DOHH2 (cell line): ENCODE results near the gene ADIPOR2.

Source experiments
- H3F3A ChIP-seq: fragments of 200-600 bp; sonication (generic), shearing (Covaris generic); 2 replicates; pipeline ENCODE4 v1.6.0; 2016; ENCODE audit warnings: antibody characterized with exemption, mild to moderate bottlenecking; ENCODE audit not compliant: control insufficient read depth, insufficient read depth
- H3K27ac ChIP-seq: fragments of 200-600 bp; sonication (generic); 2 replicates; pipeline ENCODE4 v1.5.1; 2014; ENCODE audit warnings: low read depth, mild to moderate bottlenecking, low read length, moderate library complexity
- H3K27me3 ChIP-seq: fragments of 200-600 bp; sonication (generic); 2 replicates; pipeline ENCODE4 v1.6.1; 2014; ENCODE audit warnings: mild to moderate bottlenecking, low read length, mixed read lengths; ENCODE audit not compliant: control insufficient read depth
- H3K36me3 ChIP-seq: fragments of 200-600 bp; sonication (generic); 2 replicates; pipeline ENCODE4 v1.6.1; 2014; ENCODE audit warnings: mild to moderate bottlenecking, low read length, moderate library complexity, mixed read lengths; ENCODE audit not compliant: control insufficient read depth
- H3K4me1 ChIP-seq: fragments of 200-600 bp; sonication (generic); 2 replicates; pipeline ENCODE4 v1.6.1; 2014; ENCODE audit warnings: mild to moderate bottlenecking, low read length, mixed read lengths; ENCODE audit not compliant: control insufficient read depth
- H3K4me2 ChIP-seq: fragments of 200-600 bp; sonication (generic); 2 replicates; pipeline ENCODE4 v1.6.0; 2014; ENCODE audit warnings: mild to moderate bottlenecking, low read length, moderate library complexity
- H3K4me3 ChIP-seq: fragments of 200-600 bp; sonication (generic); 2 replicates; pipeline ENCODE4 v1.5.1; 2014; ENCODE audit warnings: mild to moderate bottlenecking, low read length, mixed read lengths
- H3K79me2 ChIP-seq: fragments of 200-600 bp; sonication (generic); 2 replicates; pipeline ENCODE4 v1.6.1; 2014; ENCODE audit warnings: mild to moderate bottlenecking, low read length, mixed read lengths; ENCODE audit not compliant: control insufficient read depth
- H3K9me2 ChIP-seq: fragments of 200-600 bp; sonication (generic); replicated peaks from 2 replicates; pipeline ENCODE4 v1.6.1; 2014; ENCODE audit warnings: mild to moderate bottlenecking, low read length, mixed read lengths; ENCODE audit not compliant: control insufficient read depth
- H3K9me3 ChIP-seq: fragments of 200-600 bp; sonication (generic); 2 replicates; pipeline ENCODE4 v1.6.1; 2014; ENCODE audit warnings: antibody characterized with exemption, low read length, mixed read lengths; ENCODE audit not compliant: control insufficient read depth, insufficient read depth
- H4K20me1 ChIP-seq: fragments of 200-600 bp; sonication (generic); 2 replicates; pipeline ENCODE4 v1.6.0; 2014; ENCODE audit warnings: low read depth, mild to moderate bottlenecking, antibody characterized with exemption, low read length, moderate library complexity; ENCODE audit not compliant: control insufficient read depth, insufficient read depth
- CTCF ChIP-seq: fragments of 200-600 bp; sonication (generic); IDR thresholded peaks from one replicate; pipeline ENCODE4 v1.5.1; 2014; ENCODE audit warnings: antibody characterized with exemption, mild to moderate bottlenecking, low read depth, low read length; ENCODE audit not compliant: poor library complexity, severe bottlenecking
- EZH2phosphoT487 ChIP-seq: fragments of 200-600 bp; sonication (generic); IDR thresholded peaks from 2 replicates; pipeline ENCODE4 v1.6.1; 2017; ENCODE audit warnings: borderline replicate concordance, mild to moderate bottlenecking, antibody characterized with exemption, low read length, moderate library complexity, mixed read lengths

The ADIPOR2 gene

GRCh38 chr12:1719139-1719538 lies 28.3 kb downstream of the ADIPOR2 start:
- H3F3A ChIP-seq, result peaks cover 4% of the 10 kb centered on the region; the same call in 1 of the 2 replicates
- peaks cover 8% of the 10 kb centered on the region for H4K20me1 ChIP-seq
- H3K4me3 ChIP-seq, result no peak overlapping the region
- no peaks in the 10 kb centered on the region for H3K27me3 ChIP-seq
- H3K4me2 ChIP-seq, result no peak overlapping the region
- no peaks in the 10 kb centered on the region for H3K9me3 ChIP-seq
- TF ChIP-seq EZH2phosphoT487, result no peak
- no peak for TF ChIP-seq CTCF
- H3K79me2 ChIP-seq, result peaks cover 97% of the 10 kb centered on the region
- peaks cover 17% of the 10 kb centered on the region for H3K36me3 ChIP-seq
- no peak overlapping the region for H3K27ac ChIP-seq
- peaks cover 14% of the 10 kb centered on the region for H3K4me1 ChIP-seq
- no peaks in the 10 kb centered on the region for H3K9me2 ChIP-seq

- no peak overlapping the region for H3K4me3 ChIP-seq
- H3K27me3 ChIP-seq, result no peaks in the 10 kb centered on the region
- no peaks in the 10 kb centered on the region for H3K9me2 ChIP-seq
- H3K79me2 ChIP-seq, result peaks cover 97% of the 10 kb centered on the region
- peaks cover 8% of the 10 kb centered on the region for H4K20me1 ChIP-seq
- no peak overlapping the region for H3K4me2 ChIP-seq
- no peaks in the 10 kb centered on the region for H3K9me3 ChIP-seq
- no peak overlapping the region for H3K27ac ChIP-seq
- peaks cover 13% of the 10 kb centered on the region for H3K4me1 ChIP-seq
- H3F3A ChIP-seq, result peaks cover 5% of the 10 kb centered on the region
- H3K36me3 ChIP-seq, result peaks cover 11% of the 10 kb centered on the region
- no peak for TF ChIP-seq EZH2phosphoT487
- no peak for TF ChIP-seq CTCF
Measured at GRCh38 chr12:1720494-1720893, 29.6 kb downstream of the ADIPOR2 start.

- peaks cover 6% of the 10 kb centered on the region for H3F3A ChIP-seq
- H3K4me1 ChIP-seq, result no peaks in the 10 kb centered on the region
- H4K20me1 ChIP-seq, result peaks cover 6% of the 10 kb centered on the region
- H3K27ac ChIP-seq, result no peak overlapping the region
- H3K27me3 ChIP-seq, result no peaks in the 10 kb centered on the region
- no peak for TF ChIP-seq CTCF
- no peak for TF ChIP-seq EZH2phosphoT487
- no peak overlapping the region for H3K4me3 ChIP-seq
- H3K9me3 ChIP-seq, result no peaks in the 10 kb centered on the region
- H3K4me2 ChIP-seq, result no peak overlapping the region
- no peaks in the 10 kb centered on the region for H3K9me2 ChIP-seq
- peaks cover 91% of the 10 kb centered on the region for H3K79me2 ChIP-seq
- peaks cover 20% of the 10 kb centered on the region for H3K36me3 ChIP-seq
Measured at GRCh38 chr12:1723721-1724120, 32.9 kb downstream of the ADIPOR2 start.

GRCh38 chr12:1724250-1724649 lies 33.4 kb downstream of the ADIPOR2 start:
- Histone ChIP-seq H3K9me2 (no peaks in the 10 kb centered on the region), H3K79me2 (peaks cover 90% of the 10 kb centered on the region), H3K27ac (no peak overlapping the region), H3K4me2 (no peak overlapping the region), H3K36me3 (peaks cover 20% of the 10 kb centered on the region), H4K20me1 (peaks cover 6% of the 10 kb centered on the region), H3K9me3 (no peaks in the 10 kb centered on the region), H3K4me3 (no peak overlapping the region), H3F3A (peaks cover 6% of the 10 kb centered on the region), H3K27me3 (no peaks in the 10 kb centered on the region), H3K4me1 (no peaks in the 10 kb centered on the region)
- TF ChIP-seq EZH2phosphoT487 (no peak), CTCF (no peak)
